Upper lobe of left lung (tissue), 4 donors: ENCODE measurements around the gene DYNLL1.

ENCODE experiments used
- CTCF ChIP-seq, 6 experiments: fragments of 450-650 bp in 4 of 6; fragments of 200-600 bp in 2 of 6; sonication (generic) in 2 of 6; IDR thresholded peaks; one replicate each; pipeline ENCODE4 v1.5.1; 2016 to 2019; ENCODE audit warnings: antibody characterized with exemption in 6 of 6
- EP300 ChIP-seq, 4 donors: sonication (generic); formaldehyde crosslinking; IDR thresholded peaks; one replicate each; pipeline ENCODE4 v1.5.1; 2017; ENCODE audit warnings: antibody characterized with exemption in 4 of 4, control low read depth in 2 of 4
- POLR2A ChIP-seq, 4 donors: fragments of 450-650 bp; IDR thresholded peaks; one replicate each; pipeline ENCODE4 v1.5.1; 2016 to 2017; ENCODE audit warnings: antibody characterized with exemption in 4 of 4, mild to moderate bottlenecking in 2 of 4
- POLR2AphosphoS5 ChIP-seq, 2 donors: sonication (generic); formaldehyde crosslinking; IDR thresholded peaks; one replicate each; pipeline ENCODE4 v1.5.1; 2017; ENCODE audit warnings: antibody characterized with exemption in 2 of 2

GRCh38 chr12:120544691-120545090 is 48.8 kb downstream of the DYNLL1 start:
- TF ChIP-seq CTCF (IDR thresholded peaks at IDR 0.05) = no peak
- no peak for TF ChIP-seq POLR2A (IDR thresholded peaks at IDR 0.05)
- no peak for TF ChIP-seq EP300 (IDR thresholded peaks at IDR 0.05)
- TF ChIP-seq POLR2AphosphoS5 (IDR thresholded peaks at IDR 0.05) = no peak
